GM21528 (cell line): ENCODE measurements around the gene ITFG2.

Experiments used
- ATAC-seq: cut with Tn5 transposase; IDR thresholded peaks from one replicate; pipeline ENCODE4 v1.9.1; 2021; ENCODE audit warnings: mild to moderate bottlenecking, moderate library complexity; ENCODE audit not compliant: unreplicated experiment, low FRiP score

The ITFG2 gene

GRCh38 chr12:2794736-2795289 is 17.7 kb upstream of the ITFG2 start, which contains the start of gene FKBP4:
FKBP4 (plus strand) TSS chr12:2794970; CDS start chr12:2795140, 170 bp downstream.
- ATAC-seq = peak; percentile 72

GRCh38 chr12:2795291-2796186 is 16.9 kb upstream of the ITFG2 start:
- peak; percentile 56 for ATAC-seq

DNA sequence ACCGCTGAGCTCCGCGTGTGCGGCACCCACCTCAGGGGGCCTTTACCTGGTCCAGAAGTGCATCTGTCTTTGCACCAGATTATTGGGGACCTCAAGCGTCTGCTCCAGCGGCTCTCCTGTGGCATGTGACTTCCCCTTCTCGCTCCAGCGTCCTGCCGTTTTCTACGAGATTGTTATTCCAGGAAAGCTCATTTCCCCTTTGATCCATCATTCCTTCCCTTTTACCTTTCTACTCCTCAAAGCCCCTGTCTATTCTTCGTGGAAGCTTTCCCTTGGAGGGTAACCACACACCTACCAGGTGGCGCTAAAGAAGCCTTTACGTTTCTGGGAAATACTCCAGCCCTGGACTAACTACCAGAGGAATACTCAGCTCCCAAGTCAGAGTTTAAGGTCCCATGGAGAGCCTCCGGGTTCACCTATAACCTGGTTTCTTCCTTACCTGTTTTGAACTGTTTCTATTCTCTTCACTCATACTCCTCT is 16.2 kb upstream of the ITFG2 start:
- ATAC-seq = no peak

DNA sequence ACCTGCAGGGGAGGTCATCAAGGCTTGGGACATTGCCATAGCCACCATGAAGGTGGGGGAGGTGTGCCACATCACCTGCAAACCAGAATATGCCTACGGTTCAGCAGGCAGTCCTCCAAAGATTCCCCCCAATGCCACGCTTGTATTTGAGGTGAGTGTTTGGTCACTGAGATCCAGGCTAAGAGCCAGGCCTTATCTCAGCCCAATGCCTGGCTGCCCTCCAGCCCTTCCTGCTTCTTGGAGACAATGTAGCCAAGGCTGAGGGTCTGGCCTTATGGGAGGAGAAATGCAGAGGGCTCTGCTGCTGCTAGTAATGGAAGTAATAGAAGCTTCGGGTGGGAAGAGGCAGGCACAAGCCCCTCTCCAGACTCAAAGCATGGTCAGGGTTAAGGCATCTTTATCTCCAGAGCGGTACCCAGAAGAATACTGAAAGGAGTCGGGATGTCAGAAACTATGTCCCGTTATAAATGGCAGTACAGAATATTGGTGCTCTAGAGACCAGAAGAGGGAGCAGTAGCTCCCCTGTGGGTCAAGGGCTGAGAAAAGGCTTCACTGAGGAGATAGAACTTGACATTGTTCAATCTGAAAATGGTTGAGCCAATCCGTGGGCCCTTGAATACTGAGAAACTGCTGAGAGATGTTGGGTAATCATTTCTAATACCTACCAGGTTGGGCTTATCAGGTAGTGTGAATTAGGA is 14.6 kb upstream of the ITFG2 start:
- no peak for ATAC-seq

- no peak for ATAC-seq
These were observed 12.4 kb upstream of the ITFG2 start for GRCh38 chr12:2800046-2800570.

DNA sequence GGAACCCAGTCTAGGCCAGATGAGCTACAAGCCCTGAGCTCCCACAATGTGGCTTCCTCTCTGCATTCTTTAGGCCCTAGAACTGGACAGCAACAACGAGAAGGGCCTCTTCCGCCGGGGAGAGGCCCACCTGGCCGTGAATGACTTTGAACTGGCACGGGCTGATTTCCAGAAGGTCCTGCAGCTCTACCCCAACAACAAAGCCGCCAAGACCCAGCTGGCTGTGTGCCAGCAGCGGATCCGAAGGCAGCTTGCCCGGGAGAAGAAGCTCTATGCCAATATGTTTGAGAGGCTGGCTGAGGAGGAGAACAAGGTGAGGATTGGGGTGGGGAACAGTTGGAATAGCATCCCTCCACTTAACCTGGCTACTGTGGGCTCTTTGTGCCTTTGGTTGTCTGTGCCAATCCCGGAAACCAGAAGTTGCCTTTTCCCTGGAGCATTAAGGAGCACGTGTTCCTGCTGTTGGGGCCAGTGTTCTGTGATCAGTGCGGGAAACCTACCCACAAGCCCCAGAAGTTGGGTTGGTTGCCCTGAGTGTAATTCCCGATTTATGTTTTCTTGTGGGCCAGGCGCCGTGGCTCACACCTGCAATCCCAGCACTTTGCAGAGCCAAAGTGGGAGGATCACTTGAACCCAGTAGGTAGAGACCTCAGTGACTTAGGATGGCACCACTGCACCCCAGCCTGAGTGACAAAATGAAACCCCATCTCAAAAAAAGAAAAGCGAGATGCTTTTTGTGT is 11.3 kb upstream of the ITFG2 start:
- no peak for ATAC-seq

- ATAC-seq = no peak
These were observed 8.7 kb upstream of the ITFG2 start for GRCh38 chr12:2803635-2804392.

DNA sequence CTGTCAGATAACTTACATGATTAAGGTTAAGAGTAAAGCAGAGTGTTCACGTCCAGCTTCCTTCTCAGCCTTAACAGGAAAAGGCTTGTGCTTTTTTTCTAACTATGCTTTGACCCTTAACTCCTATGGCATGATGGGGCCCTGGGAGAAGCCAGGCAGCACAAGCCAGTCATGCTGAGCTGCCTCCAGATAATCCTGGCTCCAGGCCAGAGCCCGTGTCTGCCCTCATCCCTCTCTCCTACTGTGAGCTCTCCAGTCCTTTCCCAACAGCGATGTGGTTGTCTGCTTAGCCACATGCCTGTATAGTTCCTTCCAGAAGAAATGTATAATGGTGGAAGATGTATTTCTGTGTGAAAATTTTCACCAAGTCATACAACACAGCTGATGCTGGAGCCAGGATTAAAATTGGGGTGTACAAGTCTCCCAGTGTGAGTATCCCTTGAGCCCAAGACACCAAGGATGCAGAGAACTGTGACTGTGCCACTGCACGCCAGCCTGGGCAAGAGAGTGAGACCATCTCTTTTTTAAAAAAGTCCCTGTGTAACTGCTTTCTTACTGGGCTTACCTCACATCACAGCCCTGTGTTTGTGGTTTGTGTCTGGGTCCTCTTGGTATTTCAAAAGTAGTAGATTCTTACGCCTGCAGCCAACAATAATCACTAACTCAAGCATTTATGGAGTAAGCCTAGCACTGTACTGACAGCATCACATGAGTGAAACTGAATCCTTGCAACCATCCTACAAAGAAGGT is 7.9 kb upstream of the ITFG2 start:
- no peak for ATAC-seq

DNA sequence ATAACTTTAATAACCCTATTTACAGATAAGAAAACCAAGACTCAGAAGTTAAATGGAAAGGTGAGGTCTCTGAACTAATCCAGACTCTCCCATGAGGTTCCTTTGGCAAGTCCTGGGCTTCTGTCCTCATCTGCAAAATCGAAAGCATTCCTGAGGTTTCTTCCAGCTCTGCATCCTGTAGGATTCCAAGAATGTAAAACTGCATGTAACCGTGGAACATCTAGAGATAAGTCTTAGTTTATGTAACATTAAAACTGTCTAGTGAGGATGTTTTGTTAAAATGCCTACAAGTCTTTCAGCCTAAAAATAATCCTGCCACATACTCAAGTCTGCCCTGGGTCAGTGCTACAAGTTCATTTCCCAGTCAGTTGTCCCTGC is 7.3 kb upstream of the ITFG2 start:
- ATAC-seq = no peak

GRCh38 chr12:2806700-2807099 is 5.8 kb upstream of the ITFG2 start:
- no peak for ATAC-seq

- ATAC-seq = no peak
These were observed 667 bp upstream of the ITFG2 start for GRCh38 chr12:2811801-2812200.

DNA sequence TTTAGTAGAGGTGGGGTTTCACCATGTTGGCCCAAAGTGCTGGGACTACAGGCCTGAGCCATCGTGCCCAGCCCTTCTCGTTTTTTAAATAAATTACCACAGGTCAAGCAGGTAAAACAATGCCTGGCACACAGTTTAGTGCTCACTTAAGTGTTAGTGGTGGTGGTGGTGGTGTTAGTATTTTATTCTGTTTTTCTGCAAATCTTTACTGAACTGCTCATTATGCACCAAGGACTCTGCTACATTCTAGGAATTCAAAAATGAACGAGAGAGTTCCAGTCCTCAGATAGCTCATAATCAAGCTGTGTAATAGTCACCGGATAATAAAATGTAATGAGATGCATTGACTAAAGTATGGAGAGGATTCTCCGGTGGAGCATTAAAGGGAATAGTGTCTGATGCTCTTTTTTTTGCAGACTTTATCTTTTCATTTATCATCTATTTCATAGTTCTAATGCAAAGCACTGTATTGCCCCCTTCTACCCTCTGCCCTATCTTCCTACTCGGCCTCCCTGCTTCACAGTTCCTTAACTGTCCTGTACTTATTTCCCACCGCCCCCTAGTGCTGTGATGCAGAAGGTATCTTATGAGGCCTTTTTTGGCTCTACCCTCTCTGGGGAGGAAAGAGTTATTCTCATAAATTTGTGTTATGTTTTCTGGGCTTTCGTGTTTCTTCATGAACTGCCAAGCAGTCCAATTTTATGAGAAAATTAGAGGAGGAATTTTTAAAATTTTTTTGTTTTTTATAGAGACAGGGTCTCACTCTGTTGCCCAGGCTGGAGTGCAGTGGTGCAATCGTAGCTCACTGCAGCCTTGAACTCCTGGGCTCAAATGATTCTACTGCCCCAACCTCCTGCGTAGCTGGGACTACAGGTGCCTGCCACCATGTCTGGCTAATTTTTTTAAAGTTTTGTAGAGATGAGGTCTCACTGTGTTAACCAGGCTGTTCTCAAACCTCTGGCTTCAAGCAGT is 1.0 kb downstream of the ITFG2 start:
- no peak for ATAC-seq

DNA sequence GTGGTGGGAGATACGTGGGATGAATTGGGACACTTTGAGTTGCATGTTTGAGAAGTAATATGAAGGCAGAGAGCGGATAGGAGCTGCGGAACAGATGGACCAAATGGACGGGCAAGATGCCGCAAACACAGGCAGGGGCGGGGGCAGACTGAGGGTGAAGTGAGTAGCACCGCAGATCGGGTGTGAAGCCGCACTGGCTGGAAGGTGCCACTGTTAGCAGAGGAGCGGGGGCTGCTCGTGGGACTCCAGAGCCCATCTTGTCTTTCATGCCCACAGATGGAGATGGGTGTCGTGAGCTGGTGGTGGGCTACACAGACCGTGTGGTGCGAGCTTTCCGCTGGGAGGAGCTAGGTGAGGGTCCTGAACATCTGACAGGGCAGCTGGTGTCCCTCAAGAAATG is 7.3 kb downstream of the ITFG2 start:
- ATAC-seq = no peak

DNA sequence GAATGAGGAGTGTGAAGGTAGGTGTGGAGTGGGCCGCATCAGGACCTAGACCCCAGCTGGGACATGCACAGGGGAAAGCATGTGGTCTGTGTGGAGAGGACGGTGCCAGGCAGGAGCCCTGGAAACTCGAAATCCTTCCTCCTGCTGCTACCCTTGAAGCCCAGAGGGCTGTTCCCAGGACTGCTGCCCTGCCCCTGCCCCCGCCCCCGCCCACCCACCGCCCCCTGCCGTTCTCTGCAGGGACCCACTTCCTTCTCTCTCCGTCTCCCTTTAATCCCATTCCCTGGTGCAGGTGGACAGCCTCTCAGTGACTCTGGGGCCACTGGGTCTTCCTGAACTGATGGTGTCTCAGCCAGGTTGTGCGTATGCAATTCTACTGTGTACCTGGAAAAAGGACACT is 8.0 kb downstream of the ITFG2 start:
- ATAC-seq = no peak

DNA sequence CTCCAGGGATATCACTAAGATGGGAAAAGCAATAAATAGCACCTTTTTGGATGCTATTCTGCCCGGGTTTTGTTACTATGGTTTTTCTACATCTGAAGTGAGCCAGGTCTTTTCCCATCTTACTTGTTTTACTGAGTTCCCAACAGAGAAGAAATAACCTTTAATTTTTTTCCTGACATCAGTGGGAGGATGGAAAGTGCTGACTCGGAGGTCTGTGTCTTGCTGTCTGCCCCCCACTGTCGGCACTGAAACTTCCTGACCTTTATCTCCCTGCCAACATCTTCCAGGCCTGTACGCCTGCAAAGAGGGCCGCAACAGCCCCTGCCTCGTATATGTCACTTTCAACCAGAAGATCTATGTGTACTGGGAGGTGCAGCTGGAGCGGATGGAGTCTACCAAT is 11.0 kb downstream of the ITFG2 start:
- ATAC-seq = no peak

- no peak for ATAC-seq
These were observed 12.1 kb downstream of the ITFG2 start for GRCh38 chr12:2824541-2824940.

DNA sequence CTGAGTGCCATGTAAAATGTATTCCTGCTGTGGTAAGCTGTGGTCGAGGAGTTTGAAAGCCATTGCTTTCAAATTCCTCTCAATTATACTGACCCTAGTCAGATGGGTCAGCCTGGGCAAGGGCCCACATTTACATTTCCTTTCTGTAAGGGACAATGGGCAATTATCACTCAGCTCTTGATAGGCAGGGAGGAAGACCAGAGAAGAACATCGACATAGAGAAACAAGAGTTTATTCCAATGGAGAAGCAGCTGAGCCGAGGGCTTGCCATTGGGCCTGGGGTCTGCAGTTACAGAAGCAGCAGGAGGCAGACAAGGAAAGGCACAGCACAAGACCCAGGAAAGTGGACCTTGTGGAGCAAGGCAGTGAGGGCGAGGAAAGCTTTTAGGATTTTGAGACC is 12.7 kb downstream of the ITFG2 start:
- no peak for ATAC-seq

- no peak for ATAC-seq
These were observed 13.6 kb downstream of the ITFG2 start for GRCh38 chr12:2826036-2826435.
